ENCODE measurements around the gene FAM180A.

FAM180A gene

GRCh38 chr7:135707570-135707966 is 41.0 kb downstream of the FAM180A start:
- no peak overlapping the region for H3K4me3 ChIP-seq (ENCODE audit: low read depth, low read length)
- no peak for TF ChIP-seq CTCF (IDR thresholded peaks at IDR 0.05; ENCODE audit: low read depth, low read length)

GRCh38 chr7:135706858-135707569 is 41.6 kb downstream of the FAM180A start:
- no peak overlapping the region for H3K4me3 ChIP-seq (ENCODE audit: low read depth, low read length)
- TF ChIP-seq CTCF (IDR thresholded peaks at IDR 0.05; ENCODE audit: low read depth, low read length), result no peak

- no peak for TF ChIP-seq CTCF (IDR thresholded peaks at IDR 0.05; ENCODE audit: low read depth, low read length)
- no peak overlapping the region for H3K4me3 ChIP-seq (ENCODE audit: low read depth, low read length)
These were observed 42.4 kb downstream of the FAM180A start for GRCh38 chr7:135706038-135706742.

DNA sequence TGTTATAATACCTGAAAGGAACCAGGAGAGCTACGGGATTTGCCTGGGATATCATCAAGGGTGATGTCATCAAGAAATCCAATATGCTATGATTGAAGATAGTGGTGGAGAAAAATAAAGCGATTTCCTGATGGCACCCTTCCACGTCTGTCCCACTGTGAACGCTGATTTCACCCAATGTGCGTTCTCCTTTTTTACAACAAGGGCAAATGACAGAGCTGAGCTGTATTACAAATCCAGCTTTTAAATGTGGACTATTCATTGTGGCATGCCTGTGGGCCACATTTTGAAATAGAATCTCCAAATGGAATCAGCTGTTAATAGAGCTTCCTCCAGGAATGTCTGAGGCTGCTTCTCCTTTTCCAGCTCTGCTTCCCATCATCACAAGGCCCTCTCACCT is 43.9 kb downstream of the FAM180A start:
- H3K4me3 ChIP-seq (ENCODE audit: low read depth, low read length), result no peak overlapping the region
- no peak for TF ChIP-seq CTCF (IDR thresholded peaks at IDR 0.05; ENCODE audit: low read depth, low read length)

- peak; percentile 20; the same call in 1 of the 2 replicates for TF ChIP-seq CTCF (IDR thresholded peaks at IDR 0.05; ENCODE audit: low read depth, low read length)
- H3K4me3 ChIP-seq (ENCODE audit: low read depth, low read length), result no peak overlapping the region
These were observed 44.5 kb downstream of the FAM180A start for GRCh38 chr7:135704074-135704473.

DNA sequence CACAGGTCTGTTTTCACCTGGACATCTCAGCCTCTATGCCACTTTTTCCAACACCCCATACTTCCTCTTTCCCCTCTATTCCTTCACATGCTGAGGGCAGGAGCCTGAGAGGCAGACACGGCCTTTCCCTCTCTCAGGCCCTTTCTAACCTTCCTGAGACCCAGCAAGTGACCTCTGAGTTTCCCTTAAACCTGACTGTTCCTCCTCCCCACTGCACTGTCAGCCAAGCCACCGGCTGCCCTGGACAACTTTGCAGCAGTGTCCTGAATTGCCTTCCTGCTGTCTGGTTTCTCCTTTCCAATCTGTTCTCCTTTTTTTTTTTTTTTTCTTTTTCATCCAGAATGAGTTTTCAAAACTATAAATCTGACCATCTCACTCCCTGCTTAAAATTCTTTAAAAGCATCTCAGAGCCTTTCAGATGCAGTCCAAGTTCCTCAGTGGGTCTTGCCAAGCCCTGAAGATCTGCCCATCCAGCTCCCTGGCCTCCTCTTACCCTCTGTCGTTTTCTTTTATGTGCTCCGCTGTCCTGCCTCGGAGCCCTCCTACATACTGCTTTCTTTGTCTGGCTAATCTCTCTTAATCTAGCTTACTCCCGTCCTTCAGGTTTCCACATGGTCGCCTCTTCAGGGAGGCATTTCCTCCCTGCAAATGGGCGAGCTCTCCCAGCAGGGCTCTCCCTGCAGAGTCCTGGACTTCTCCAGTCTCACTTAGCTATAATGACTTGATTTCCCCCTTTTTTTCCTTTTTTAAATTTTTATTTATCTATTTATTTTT is 51.1 kb downstream of the FAM180A start:
- no peak for TF ChIP-seq CTCF (IDR thresholded peaks at IDR 0.05; ENCODE audit: low read depth, low read length)

More for the DNA sequence above, 51.1 kb downstream of the FAM180A start:
- H3K4me3 ChIP-seq (ENCODE audit: low read depth, low read length), result no peak overlapping the region

Measured in WI38 (cell line).